CD4-positive, alpha-beta T cell treated with Interleukin-10 for 1 hour (primary cell): Measurements from ENCODE around the gene RBMS3.
"Not testable (repeated sequence)": the region's sequence is repeated elsewhere in the genome, so short reads cannot be mapped to it uniquely, and the experiment has no call there.

Experiments used
- DNase-seq: peaks from one replicate; pipeline ENCODE4 v3.0.0-alpha.2; 2020

Gene RBMS3

DNA sequence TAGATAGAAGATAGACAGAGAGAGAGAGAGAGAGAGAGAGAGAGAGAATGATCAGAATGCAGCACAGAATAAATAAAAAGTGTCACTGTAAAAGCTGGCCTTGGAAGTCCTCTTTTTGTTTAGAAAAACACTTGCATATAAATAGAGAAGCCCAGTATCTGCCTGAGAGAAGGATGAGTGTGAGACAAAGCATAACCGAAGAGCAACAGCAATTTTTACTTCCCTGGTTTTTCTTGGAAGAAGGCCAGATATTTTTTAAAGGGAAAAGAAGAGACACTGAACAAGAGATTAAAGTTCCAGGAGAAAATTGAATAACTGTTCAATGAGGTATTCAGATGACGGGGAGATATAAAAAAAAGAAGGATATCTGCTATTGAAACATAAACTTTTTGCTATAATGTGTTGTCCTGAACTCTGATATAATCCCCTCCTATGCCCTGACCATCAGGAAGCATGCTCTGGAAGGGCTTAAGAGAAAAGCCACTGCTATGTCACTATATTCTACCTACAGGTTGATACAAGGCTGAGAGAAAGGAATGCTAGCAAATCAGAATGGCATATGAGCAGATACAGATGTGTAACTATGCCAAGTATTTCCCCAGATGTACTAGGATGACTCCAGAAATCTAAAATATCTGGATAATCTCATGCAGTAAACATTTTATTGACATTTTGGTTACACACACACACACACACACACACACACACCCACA is 358.9 kb downstream of the RBMS3 start:
- no peak for DNase-seq

DNA sequence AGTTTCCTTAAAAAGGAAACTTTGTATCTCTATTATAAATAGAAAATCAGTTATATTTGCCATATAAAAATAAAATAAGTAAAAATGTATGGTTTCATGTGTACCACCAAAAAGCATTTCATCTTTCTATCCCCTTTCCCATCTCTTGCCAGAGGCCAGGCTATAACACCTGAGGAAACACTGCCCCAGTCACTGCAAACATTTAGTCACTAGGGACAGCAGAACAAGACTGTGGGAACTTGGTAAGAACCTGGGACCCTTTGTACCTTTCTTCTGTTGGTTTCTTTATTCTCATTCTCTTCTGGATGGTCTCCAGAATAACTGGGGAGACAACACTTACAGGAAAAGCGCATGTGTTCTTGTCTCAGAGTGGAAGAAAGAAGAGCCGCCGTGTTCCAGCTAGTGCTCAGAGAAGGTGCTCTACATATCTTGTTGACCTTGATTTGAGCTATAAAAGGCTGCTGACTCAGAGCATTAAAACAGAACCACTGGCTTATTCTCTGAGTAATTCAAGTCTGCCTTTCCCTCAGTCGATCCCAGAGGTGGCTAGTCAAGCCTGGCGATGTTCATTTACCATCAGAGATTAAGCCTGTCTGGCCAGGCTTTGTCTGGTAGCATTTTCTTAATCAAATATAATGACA is 361.6 kb downstream of the RBMS3 start:
- no peak for DNase-seq

DNA sequence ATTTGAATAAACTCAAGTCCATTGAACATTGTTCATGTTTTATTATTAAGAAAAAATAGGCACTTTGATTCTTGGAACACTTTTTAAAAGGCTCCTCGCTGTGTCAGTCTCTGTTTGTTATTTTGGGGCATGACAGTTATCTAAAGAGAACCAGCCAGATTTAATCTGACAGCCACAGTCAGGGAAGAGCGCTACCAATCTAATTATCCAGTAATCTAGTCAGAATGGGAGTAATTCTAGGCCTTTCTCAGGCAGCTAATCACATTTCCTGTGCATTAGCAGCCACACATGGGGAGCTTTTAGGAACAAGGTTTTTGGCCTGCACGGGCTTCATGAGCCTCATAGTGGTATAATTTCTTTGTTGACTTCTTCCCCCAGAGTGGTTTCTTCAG is 362.2 kb downstream of the RBMS3 start:
- DNase-seq: no peak

DNA sequence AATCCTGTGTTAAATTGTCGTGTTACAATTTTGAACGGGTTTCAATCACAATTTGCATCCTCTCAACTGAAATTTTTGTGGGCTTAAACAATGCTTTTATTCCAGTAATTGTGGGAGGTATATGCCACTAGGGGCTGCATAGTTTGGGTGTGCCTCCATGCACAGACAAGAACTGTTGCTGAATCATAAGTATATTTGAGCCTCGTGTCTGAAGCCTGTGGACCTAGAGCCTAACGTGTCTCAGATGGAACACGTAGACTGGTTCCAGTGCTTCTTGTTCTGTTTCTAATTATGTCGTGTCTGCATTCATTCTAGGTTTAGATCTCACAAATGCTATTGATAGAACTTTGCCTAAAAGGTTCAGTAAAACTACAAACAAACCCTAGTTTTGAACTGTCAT is 363.4 kb downstream of the RBMS3 start:
- no peak for DNase-seq

DNA sequence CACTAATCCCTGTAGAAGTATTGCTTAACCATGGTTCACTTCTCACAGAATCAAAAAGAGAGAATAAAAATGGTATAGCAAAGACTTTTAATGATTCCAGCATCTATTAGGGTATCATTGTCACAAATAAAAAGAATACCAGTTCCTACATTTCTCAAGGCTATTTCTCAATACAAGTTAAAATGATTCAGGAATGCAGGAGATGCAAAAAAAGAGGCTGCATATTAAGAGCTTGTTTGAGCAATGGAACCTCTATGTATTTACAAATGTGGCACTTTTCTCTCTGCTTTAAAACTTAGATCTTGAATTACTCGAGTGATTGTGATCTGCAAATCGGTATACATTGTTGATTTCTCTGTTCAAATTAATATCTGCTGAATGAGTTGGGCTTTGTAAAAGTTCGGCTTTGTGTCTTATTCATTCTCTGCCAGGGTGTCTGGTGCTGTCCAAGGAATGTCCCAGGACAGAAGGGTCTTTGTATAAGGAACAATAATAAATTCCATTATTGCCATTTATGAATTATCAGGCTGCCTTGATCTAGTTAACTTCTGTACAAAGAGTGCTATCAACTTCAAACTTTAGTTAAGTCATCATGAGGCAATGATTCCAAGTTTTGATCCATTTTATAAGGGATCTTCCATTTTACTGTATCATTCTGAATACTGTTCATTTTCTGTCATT is 364.2 kb downstream of the RBMS3 start:
- DNase-seq: no peak

DNA sequence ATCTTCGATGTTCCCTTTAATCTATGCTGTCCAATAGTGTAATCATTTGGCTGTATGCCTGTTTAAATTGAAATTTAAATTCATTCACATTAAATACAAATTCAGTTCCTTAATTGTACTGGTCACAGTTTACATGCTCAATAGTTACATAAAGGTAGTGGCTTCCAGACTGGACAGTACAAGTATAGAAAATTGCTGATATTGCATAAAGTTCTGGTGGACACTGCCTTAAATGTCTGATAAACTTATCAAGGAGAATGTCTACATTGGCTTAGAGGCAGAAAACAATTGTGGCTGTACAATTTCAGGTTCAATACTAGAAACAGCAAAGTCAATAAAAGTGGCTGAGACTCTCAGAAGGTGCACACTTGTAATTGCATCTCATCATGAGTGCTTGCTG is 365.2 kb downstream of the RBMS3 start:
- no peak for DNase-seq

DNA sequence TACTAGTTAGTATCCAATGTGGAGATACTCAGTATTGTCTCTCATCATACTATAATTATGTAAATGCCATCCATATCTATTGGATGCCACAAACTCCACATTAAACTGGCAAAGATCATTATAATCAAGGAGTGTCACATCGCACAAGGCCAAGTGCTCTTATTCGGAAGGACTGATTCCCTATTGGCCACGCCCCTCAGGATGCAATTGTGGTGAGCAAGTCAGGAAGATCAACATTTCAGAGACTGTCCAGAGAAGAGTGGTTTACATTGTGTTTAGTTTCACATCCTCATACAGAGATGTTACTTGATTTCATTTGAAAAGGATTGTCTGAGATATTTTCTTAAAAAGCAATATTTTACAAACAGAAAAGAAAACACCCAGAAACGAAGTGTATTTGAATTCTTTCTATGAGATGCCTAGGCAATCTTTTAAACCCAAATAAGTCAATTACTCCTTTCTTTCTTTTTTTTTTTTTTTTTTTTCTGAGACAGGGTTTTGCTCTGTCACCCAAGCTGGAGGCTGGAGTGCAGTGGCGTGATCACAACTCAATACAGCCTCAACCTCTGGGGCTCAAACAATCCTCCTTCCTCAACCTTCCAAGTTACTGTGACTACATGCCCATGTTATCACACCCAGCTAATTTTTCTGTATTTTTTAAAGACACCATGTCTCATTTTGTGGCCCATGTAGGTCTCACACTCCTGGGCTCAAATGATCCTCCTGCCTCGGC is 369.1 kb downstream of the RBMS3 start:
- no peak for DNase-seq

DNA sequence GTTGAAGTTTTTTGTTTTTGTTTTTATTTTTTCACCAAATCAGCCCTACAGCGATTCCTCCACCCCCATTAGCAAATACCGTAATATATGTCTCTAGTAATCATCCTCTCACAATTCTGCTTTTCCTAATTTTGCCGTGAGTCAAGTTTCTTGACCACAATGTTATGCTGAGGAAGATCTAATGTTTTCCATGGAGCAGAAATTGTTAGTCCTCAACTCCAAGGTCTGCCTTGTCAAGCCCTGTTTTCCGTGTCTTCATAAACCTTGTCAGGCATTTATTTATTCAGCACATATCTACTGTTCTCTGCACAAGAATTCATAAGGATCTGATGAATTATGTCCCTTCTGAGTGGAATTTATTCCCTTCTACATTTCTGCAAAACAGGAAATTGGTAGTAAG is 372.8 kb downstream of the RBMS3 start:
- no peak for DNase-seq

DNA sequence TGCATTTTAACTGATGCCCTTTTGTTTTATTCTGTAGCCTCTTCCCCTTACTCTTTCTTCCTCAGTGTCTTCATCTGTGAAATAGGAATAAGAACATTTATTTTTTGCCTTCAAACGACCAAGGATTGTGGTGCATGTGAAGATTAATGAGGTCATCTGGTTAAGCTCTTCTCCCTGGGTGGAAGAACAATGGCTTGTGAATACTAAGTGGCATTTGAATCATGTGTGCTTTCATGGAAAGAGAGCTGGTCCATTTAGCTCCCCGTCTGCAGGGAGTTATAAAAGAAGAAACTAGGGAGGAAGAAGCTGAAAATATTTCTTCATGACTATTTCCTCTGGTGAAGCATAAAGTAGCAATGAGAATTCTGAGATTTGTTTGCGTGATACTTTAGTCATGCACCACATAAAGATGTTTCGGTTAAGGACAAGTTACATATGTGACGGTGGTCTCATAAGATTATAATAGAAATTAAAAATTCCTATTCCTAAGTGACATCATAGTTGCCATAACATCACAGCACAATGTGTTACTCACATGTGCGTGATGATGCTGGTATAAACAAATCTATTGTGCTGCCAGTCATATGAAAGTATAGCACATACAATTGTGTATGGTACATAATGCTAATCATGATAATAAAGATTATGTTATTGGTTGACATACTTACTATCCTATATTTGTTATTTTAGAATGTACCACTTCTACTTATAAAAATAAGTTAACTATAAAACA is 374.3 kb downstream of the RBMS3 start:
- no peak for DNase-seq

DNA sequence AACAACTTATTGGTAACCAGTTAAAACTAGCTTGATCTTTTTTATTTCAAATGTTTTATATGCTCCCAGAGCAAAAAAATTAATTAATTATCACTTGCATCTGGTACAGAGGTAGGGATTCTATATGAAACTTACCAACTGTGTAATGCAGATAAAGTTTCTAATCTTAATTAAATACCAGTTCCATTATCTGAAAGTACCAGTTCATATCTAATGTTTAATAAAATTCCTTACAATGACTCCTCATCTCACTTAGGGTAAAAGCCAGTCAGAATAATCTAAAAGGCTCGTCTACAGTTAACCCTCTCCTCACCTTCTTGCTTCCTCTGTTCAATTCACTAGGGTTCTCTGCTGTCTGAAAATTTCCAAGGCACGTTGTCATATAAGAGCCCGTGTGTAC is 384.8 kb downstream of the RBMS3 start:
- DNase-seq: no peak

DNA sequence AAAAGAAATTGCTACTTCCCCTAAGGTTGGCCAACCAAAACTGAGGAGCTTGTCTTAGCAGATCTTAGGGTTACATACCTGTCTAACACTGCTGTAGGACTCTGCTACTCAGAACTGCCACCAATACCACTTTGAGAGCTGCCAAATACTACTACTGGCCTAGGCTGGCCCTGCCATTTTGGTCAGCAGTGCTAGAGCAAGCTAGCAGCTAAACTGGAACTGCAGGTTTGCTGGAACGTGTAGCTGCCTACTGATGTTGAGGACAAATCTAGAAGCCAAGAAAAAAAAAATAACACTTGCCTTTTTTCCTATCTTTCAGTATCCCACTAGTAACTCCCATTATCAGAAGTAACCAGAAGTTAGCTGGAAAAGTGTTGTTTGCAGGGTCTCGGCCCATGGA is 387.4 kb downstream of the RBMS3 start:
- DNase-seq: no peak

DNA sequence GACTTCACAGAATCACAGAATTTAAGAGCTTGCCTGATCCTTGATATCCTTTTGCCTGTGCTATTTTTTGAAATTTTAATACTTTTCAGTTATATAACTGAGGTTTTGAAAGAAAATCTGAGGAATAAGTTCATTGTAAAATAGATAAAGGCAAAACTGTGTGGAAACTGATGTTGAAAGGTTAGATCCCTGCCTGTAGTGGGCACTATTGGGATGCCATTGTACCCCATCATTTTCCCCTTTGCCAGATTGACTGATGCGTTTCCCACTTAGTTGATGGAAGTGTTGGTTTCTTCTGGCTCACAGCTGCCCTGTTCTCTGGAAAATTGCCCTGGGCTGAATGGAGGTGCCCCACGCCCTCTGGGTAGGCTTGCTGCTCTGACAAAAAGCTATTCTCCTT is 387.9 kb downstream of the RBMS3 start:
- no peak for DNase-seq

DNA sequence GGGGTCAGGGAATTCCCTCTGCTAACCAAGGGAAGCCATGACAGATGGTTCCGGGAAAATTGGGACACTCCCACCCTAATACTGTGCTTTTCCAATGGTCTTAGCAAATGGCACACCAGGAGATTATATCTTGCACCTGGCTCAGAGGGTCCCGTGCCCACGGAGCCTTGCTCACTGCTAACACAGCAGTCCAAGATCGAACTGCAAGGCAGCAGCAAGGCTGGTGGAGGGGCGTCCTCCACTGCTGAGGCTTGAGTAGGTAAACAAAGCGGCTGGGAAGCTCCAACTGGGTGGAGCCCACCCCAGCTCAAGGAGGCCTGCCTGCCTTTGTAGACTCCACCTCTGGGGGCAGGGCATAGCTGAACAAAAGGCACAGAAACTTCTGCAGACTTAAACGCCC is 389.6 kb downstream of the RBMS3 start:
- DNase-seq: not testable (repeated sequence)

DNA sequence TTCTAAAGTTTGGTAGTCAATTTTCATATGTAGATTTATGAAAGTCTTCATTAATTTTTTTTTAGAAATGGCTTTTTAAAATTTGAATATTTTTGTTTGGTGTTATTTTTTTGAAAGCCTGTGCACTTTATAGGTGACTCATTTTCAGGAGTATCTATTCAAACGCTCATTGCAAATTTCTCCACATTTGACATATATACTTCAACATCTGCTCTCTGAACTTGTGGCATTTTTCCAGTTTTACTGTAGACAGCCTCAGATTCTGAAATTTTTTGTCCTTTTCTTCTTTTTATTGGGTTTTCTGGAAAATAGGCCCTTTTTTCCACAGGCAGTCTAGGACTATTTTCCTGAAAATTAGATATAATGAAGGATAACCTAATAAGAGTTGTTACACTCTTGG is 396.6 kb downstream of the RBMS3 start:
- DNase-seq: no peak

DNA sequence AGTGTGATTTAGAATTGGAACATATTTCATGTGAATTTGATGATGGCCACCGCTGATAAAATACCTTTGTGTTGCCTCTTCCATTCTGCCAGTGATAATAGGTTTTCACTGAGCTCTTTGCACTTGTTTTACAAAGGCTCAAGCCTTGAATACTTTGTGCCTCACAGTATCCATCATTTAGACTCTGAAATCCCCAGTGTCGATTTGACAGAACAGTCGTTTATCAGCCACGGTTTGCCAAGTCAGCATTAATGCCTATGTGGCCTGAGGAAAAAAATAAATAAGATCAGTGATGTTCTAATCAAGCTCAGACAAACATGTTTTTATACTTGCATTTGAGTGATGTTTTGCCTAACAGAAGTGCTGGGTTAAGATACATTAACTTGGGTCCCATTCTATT is 399.1 kb downstream of the RBMS3 start:
- no peak for DNase-seq

DNA sequence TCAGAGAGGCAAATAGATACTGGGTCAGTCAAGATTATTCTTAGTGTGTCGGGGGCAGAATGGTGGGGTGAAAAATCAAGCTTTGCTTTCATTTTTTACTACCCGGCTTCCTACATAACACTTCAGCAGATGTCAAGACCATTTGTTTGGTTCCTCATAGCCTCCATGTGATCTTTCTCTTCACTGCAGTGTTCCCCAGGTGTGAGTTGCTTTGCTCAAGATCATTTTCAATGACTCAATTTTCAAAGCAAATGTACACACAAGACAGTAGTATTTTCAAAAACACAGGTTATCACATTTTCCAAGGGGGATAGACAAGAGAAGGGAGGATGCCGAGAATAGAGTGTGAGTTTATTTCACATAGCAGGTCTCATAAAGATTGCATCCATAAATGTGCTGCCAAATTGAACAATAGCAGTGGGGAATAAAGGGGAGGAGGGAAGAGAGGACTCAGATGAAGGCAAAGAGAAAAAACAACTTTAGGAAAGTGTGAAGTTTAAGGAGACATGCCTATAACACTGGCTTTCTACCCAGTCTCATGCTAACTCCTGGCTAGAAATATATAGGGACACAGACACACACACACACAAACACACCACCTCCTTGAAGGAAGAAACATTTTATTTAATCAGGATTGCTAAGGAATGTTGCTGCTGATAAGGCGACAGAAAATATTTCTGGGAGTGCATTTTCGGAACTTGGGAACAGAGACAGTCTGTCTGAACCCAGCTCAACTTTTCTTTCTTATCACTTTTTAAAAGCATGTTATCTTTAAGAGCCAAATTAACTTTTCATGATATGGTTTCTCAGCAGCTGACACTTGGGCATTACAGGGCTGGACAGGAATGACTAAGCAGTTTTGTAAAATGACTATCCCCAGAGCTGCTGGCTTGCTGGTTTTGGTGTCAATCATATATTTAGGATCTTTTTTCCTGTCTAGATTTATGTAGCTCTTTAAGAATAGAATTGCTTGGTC is 402.4 kb downstream of the RBMS3 start:
- DNase-seq: no peak

DNA sequence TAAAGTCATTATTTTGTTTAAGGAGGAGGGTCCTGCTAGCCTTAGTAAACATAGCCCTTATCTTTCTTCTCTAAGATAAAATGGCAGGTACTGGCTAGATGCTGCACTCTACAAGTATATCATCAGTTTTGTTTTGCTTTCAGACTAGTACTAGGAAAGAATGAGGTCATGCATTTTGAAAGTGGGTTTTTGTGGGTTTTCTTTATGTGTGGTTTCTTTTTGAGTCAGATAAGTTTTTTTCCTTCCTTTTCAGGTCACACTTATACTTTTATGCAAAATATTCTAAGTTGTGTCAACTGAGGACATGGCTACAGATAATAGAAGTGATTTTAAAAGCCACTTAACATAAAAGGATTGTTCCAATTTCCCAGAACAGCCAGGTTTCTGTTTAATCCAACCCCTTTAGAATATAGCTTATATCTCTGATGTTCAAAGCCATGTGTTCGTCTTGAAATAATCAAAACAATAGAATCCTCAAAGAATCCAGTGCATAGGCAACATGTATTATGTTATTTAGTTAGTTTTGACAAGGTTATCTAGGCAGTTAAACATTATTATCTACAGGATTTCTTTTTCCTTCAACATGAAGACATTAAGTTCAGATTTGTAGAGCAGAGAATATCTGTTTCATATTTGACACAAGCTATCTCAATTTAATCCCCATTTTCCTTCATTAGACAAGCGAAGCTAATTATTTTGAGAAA is 406.2 kb downstream of the RBMS3 start:
- DNase-seq: no peak

DNA sequence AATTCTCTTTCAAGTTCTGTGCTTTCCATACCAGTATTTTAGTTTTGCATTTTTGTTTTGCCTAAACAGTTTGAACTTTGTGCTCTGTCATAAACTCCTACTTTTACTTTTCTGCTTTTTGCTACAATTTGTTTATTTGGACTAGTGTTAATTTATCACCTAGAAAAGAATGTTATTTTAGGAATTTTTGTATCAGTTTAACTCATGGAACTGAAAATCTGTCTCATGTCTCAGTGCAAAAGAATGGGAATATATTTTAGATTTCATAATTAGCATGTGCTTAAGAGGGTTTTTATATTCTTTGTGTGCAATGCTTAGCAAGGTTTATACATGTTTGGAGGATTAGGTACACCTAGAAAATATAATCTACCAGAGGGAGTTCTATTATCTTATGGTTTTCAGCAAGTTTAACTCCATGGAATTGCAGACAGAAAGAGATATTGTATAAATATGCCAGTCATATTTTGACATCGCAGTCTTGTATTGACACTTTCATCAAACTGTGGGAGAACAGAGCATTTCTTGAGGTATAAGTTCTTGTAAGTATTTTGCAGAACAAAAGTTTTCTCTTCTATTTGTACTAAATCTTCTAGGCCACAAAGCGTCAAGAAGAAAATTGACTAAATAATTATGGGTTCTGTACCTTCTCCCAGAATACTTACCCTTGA is 409.9 kb downstream of the RBMS3 start:
- DNase-seq: no peak

DNA sequence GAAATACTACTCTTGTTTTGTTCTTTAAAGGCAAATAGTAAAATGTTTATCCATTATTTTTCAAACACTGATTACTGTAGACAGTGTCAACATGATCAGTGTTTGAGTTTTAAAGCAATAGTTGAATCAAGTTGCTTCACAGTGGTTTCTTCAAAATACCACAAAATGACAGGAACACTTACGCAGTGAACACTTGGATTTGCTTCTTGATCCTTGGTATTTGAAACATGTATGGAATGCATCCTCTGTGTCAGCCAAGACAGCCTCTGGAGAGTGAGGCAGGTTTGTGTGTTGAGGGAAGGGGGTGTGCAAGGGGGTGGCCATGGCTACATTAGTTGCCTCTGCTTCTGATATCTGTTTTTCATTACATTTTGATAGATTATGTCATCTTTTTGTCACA is 413.0 kb downstream of the RBMS3 start:
- DNase-seq: no peak

DNA sequence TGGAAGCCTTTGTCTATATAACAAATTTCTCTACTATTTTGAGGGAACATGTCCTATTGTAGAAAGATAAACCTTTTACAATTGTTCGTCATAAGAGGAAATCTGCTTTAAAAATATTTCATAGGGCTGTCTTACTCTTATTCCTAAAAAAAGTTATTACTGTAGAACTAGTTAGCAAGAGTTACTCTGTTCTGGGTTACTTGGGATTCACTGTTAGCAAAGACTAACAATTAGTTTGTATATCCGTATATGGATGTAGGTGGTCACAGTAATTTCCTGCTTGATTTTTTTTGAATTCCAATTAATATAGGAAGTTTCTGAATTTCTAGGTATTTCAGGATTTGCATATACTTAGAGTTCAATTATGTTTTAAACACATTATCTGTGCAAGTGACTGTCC is 413.5 kb downstream of the RBMS3 start:
- DNase-seq: no peak

DNA sequence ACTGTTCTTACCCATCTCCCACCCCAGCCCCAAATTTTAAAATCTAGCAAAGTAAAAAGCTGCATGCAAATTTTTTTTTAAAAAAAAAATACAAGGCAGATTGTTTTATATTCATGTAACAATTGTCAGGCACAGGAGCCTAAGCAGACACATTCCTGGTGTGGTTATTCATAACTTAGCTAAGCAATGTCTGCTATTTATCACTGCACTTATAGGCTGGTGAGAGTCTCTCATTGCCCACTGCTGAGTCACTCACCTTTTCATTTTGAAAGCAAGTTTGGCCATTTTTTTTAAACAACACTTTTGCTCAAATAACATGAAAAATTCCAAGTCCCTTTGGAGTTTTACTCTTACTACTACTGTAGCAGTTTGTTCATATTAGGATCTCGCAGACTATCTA is 413.9 kb downstream of the RBMS3 start:
- DNase-seq: no peak
